Epithelial cell of proximal tubule (primary cell): ENCODE data around the gene GRIK3. TPM values are rescaled to one million over a fixed set of nuclear protein-coding genes. Genes with fewer than 3 reads are reported as not detected.

Experiments
- DNase-seq: peaks from one replicate; pipeline ENCODE4 v3.0.0-alpha.2; 2011; ENCODE audit warnings: low read depth
- H3K4me3 ChIP-seq: 2 replicates; pipeline ENCODE4 v1.5.1; 2011; ENCODE audit warnings: low read depth, mild to moderate bottlenecking, low read length
- CTCF ChIP-seq: conservative IDR thresholded peaks from 2 replicates; pipeline ENCODE4 v1.5.1; 2012; ENCODE audit warnings: low read depth, mild to moderate bottlenecking, low read length
- total RNA-seq: library from RNA; depleted of rRNA; stranded (reverse); fragments of >200 nt; gene quantifications from 2 replicates; pipeline ENCODE4 v1.2.3, GENCODE V29; 2015

Gene GRIK3
- total RNA-seq, 1 donor from 2014 or later = not detected

GRCh38 chr1:36982709-36983108 is 51.6 kb downstream of the GRIK3 start:
- DNase-seq = no peak
- TF ChIP-seq CTCF = no peak
- no peak overlapping the region for H3K4me3 ChIP-seq

GRCh38 chr1:36981771-36982622 is 52.3 kb downstream of the GRIK3 start:
- no peak for DNase-seq
- H3K4me3 ChIP-seq = no peak overlapping the region
- TF ChIP-seq CTCF = no peak

- TF ChIP-seq CTCF = no peak
- H3K4me3 ChIP-seq = no peak overlapping the region
- no peak for DNase-seq
Measured at GRCh38 chr1:36981126-36981525, 53.2 kb downstream of the GRIK3 start.

- no peak overlapping the region for H3K4me3 ChIP-seq
- no peak for DNase-seq
- no peak for TF ChIP-seq CTCF
Measured at GRCh38 chr1:36977731-36978406, 56.4 kb downstream of the GRIK3 start.

GRCh38 chr1:36975642-36976041 is 58.7 kb downstream of the GRIK3 start:
- no peak overlapping the region for H3K4me3 ChIP-seq
- DNase-seq = no peak

GRCh38 chr1:36973056-36973455 is 61.3 kb downstream of the GRIK3 start:
- TF ChIP-seq CTCF = no peak
- no peak overlapping the region for H3K4me3 ChIP-seq
- DNase-seq = no peak

More at GRCh38 chr1:36975642-36976041, 58.7 kb downstream of the GRIK3 start:
- no peak for TF ChIP-seq CTCF
